Suppressor macrophage treated with lipopolysaccharide for 1 hour (primary cell): Measurements from ENCODE around the gene SULT1C4.
"Not testable (repeated sequence)": the region's sequence is repeated elsewhere in the genome, so short reads cannot be mapped to it uniquely, and the experiment has no call there.

Source experiments
- DNase-seq, 3 donors: peaks; one replicate each; pipeline ENCODE4 v3.0.0-alpha.2; 2020 to 2022

The SULT1C4 gene

GRCh38 chr2:108377815-108378630, at the start of gene SULT1C4:
Gene SULT1C4, plus strand, starts transcription at chr2:108377954. Its CDS starts 384 bp downstream, at chr2:108378338.
- peak in 1 of 3 donors; percentile 12 for DNase-seq

- DNase-seq = no peak
Measured at GRCh38 chr2:108329771-108330170, 48.0 kb upstream of the SULT1C4 start.

- no peak for DNase-seq
Measured at GRCh38 chr2:108330979-108331378, 46.8 kb upstream of the SULT1C4 start.

GRCh38 chr2:108345951-108346350, 31.8 kb upstream of the SULT1C4 start:
- DNase-seq = no peak

GRCh38 chr2:108346827-108347226, 30.9 kb upstream of the SULT1C4 start:
- DNase-seq = no peak

- DNase-seq = no peak
Measured at GRCh38 chr2:108347786-108348185, 30.0 kb upstream of the SULT1C4 start.

DNA sequence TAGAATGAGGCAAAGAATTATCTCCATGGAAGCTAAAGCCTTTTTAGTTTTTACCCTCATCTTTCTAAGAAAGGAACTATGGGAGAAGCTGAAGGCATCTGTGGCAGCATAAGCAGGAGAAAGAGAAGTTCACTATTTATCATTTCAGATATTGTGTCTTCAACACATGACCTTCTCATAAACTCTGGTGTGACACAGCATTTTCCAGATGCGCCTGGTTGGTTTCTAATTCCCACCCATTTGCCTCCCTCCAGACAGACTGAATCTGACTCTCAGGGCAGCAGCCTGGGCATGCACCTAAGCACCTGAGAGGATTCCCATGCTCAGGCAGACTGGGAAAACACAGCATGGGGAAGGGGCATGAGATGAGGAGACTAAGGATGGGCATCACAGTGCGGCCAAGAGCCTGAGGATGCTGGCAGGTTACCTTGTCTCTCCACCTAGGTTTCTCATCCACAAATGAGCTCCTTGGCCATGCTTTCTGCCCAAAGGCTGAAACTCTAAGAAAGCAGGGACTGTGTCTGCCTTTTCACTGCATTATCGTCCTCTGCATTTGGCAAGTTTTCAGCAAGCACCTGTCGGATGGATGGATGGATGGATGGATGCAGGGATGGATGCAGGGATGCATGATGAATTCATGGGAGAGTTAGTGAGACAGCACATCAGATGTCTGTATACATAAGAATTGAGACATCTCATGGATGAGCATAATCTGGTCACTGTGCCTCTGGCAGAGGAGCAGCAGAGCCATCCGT, 28.8 kb upstream of the SULT1C4 start:
- no peak for DNase-seq

DNA sequence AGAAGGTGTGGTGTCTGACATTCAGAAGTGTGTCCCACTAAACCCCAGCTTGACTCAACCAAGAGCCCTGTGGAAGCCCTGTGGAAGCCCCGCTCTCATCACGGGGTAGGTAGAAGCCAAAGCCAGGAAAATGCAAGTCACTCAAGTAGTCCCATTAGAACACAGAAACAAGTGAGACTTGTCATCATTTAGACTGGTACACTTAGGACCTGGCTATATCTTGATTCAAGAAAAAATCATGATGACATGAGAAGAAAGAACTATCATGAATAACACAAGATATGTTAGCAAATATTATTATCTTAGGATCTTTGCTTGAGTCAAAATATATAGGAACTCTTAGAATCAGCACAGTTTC, 28.2 kb upstream of the SULT1C4 start:
- DNase-seq = no peak

- no peak for DNase-seq
Measured at GRCh38 chr2:108351889-108352288, 25.9 kb upstream of the SULT1C4 start.

DNA sequence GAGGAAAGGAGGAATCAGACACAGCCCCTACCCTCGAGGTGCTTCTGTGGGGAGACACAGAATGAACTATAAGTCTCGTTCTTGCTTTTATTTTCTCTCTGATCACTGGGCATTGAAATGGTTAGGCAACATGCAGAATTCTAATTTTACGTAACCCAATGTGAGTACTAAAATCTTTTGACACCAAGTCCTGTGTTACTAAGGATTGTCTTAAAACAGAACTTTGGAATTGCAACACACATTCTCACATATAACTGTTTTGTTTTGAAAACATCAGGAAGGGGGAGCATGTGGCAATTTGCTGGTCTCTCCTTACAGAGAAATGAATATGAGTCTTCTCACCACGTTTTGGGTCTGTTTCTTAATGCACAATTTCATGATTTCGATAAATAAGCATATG, 23.6 kb upstream of the SULT1C4 start:
- DNase-seq = peak; percentile 43 to 69 (median 60)

- peak in 1 of 3 donors; percentile 15 for DNase-seq
Measured at GRCh38 chr2:108355906-108356734, 21.6 kb upstream of the SULT1C4 start.

GRCh38 chr2:108359336-108359735, 18.4 kb upstream of the SULT1C4 start:
- DNase-seq = not testable (repeated sequence)

GRCh38 chr2:108360776-108361468, 16.8 kb upstream of the SULT1C4 start:
- no peak for DNase-seq

DNA sequence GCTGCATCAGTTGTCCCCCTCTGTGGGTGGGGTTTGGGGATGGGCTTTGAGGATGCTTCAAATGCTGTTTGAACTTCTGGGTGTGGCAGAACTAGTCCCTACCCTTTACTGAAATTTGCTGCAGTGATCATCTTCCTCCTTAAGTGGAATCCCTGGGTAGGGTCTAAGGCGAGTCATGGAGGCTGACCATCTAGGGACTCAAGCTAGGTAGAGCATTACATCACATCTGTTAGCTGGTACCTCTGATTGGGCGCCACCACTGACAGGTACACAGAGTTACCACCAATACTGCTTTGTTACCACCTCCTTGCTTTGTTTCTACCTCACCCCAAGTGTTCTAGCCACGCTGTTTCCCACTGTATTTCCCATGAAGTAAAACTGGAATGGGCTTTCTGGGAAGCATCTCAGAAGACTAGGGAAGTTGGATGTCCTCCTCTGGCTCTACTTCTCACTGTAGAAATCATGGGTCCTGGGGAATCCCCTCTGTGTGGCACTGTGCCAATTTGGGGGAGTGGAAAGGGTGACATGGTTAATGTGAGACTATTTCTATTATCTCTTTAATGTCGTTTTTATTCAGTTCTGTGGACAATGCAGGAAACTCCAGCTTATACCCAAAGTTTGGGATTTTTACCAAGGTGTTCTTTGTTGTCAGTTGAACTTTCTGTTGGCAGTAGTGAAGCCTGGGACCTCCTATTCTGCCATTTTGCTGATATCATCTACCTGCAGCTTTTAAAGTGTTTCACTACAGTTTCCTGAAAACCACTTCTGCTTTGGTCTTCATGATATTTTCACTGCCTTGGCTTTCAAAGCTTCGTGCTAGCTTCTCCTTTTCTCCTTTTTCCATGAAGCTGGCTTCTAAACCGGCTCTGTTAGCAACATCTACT, 14.5 kb upstream of the SULT1C4 start:
- DNase-seq = peak; percentile 47 to 62 (median 57)

DNA sequence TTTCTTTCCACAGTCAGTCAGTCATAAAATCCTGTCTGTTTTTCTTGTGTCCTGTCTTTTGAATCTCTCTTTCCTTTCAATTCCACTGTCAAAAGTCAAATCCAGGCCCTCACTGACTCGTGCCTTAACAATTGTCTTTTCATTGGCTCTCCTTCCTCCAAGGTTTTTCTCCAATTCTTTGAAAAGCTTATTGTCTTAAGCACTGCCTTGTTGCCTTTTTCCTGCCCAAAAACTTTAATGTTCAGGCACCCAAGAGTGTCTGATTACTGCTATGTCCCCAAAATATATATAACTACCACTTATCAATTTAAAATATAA, 13.9 kb upstream of the SULT1C4 start:
- DNase-seq = no peak

DNA sequence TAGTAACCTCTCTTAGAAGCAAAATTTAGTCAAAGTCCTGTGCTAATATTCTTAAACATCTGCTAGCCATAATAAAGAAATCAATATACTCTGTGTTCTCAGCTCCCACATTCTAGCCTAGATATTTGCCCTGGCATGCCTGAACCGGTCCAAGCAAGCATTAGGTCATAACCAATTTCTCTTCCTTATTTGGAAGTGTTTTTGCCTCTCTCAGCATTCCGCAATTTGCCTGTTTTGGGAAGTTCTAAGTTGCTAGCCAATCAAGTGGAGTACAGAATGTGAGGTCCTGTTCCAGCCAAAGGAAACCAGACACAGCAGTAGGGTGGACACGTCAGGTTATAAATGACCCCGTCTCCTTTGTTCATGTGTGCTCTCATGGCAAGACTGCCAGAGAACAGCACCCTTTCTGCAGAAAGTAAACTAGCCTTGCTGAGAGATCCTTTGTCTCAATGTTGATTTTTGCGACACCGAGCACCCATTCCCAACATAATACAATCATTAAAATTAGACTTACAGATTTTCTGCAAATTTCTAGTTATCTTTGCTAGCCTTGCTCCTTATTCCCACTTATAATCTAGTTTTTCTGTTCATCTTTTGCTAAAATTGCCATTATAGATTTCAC, 13.0 kb upstream of the SULT1C4 start:
- DNase-seq = peak in 2 of 3 donors; percentile 25 to 45

DNA sequence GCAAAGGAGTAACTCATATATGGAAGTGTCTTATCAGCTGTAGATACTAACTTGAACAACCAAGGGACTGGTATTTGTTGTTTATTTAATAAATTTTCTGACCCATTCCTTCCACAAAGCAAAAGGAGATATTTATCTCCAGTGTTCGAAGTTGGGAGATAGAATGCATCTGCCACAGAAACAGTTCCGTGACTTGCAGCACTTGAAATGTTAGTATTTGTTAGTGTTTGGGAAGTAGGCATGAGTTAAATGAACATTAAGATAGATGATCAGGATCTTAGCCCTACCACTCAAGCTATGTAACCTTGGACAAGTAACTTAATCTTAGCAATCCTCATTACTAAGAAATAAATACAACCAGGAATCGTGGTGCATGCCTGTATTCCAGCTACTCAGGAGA, 12.1 kb upstream of the SULT1C4 start:
- no peak for DNase-seq

- DNase-seq = no peak
Measured at GRCh38 chr2:108367014-108367413, 10.7 kb upstream of the SULT1C4 start.

- DNase-seq = no peak
Measured at GRCh38 chr2:108367561-108368175, 10.1 kb upstream of the SULT1C4 start.

- no peak for DNase-seq
Measured at GRCh38 chr2:108369153-108369552, 8.6 kb upstream of the SULT1C4 start.

- DNase-seq = no peak
Measured at GRCh38 chr2:108370080-108370479, 7.7 kb upstream of the SULT1C4 start.
